Heart left ventricle (tissue), 16 donors: ENCODE results near the gene ZNF107. TPM values are rescaled to one million over a fixed set of nuclear protein-coding genes. Genes with fewer than 3 reads are reported as not detected.

Experiments used
- ATAC-seq, 4 donors: fragments of 200-7000 bp; cut with Tn5 transposase; one replicate each; pipeline ENCODE4 v1.9.1; 2020 to 2022; ENCODE audit warnings: moderate library complexity in 4 of 4, mild to moderate bottlenecking in 3 of 4, moderate number of reproducible peaks in 1 of 4
- DNase-seq, 5 donors: peaks; one replicate each; pipeline ENCODE4 v3.0.0-alpha.2; 2020
- H3K27ac ChIP-seq, 12 donors: fragments of 200-600 bp; sonication (generic) in 4 of 12; one replicate each; pipeline versions ENCODE4 v1.5.0 to v1.8.0; 2016 to 2022; ENCODE audit warnings: mild to moderate bottlenecking in 2 of 12
- H3K27me3 ChIP-seq, 9 donors: fragments of 200-600 bp; sonication (generic) in 2 of 9; one replicate each; pipeline versions ENCODE4 v1.5.1 to v1.8.0; 2016 to 2022; ENCODE audit warnings: mild to moderate bottlenecking in 3 of 9
- H3K36me3 ChIP-seq, 9 donors: fragments of 200-600 bp; sonication (generic) in 2 of 9; one replicate each; pipeline versions ENCODE4 v1.5.0 to v1.8.0; 2018 to 2022; ENCODE audit warnings: mild to moderate bottlenecking in 2 of 9
- H3K4me1 ChIP-seq, 12 donors: fragments of 200-600 bp; sonication (generic) in 4 of 12; one replicate each; pipeline versions ENCODE4 v1.5.0 to v1.8.0; 2016 to 2022; ENCODE audit warnings: mild to moderate bottlenecking in 3 of 12
- H3K4me3 ChIP-seq, 12 donors: fragments of 200-600 bp; sonication (generic) in 4 of 12; one replicate each; pipeline versions ENCODE4 v1.5.0 to v1.8.0; 2017 to 2022; ENCODE audit warnings: mild to moderate bottlenecking in 9 of 12, moderate library complexity in 4 of 12
- H3K9me3 ChIP-seq, 12 donors: fragments of 200-600 bp; sonication (generic) in 4 of 12; one replicate each; pipeline versions ENCODE4 v1.5.0 to v1.8.0; 2016 to 2022; ENCODE audit warnings: mild to moderate bottlenecking in 1 of 12
- CTCF ChIP-seq, 12 donors: fragments of 200-600 bp; sonication (generic) in 4 of 12; IDR thresholded peaks; one replicate each; pipeline versions ENCODE4 v1.5.0 to v1.8.0; 2018 to 2022; ENCODE audit warnings: antibody characterized with exemption in 12 of 12, mild to moderate bottlenecking in 5 of 12
- POLR2A ChIP-seq, 2 donors: fragments of 450-650 bp; IDR thresholded peaks; one replicate each; pipeline ENCODE4 v1.6.1; 2017; ENCODE audit warnings: antibody characterized with exemption in 2 of 2, mild to moderate bottlenecking in 2 of 2, moderate library complexity in 2 of 2
- WGBS, 4 donors: extraction: QIAGEN DNeasy Blood & Tissue Kit in 2 of 4; methylation state at CpG; one replicate each; pipeline versions ENCODE4 v1.1.5 to v1.1.7; 2013 to 2018; 5-methylcytosine and 5-hydroxymethylcytosine counted together
- intact Hi-C, 10 donors: fragments of 100-400 bp; cut with DNase I; formaldehyde crosslinking; loops; one replicate each; pipeline versions ENCODE4 v1.11.1 to v1.14.2; 2022
- polyA plus RNA-seq, 2 donors: library from polyadenylated mRNA; stranded (reverse); fragments of 200-250 nt; gene quantifications; one replicate each; pipeline ENCODE4 v1.2.3, GENCODE V29; 2013
- total RNA-seq, 9 donors: library from RNA; depleted of rRNA in 2 of 9; stranded (reverse); fragments of >200 nt in 2 of 9; fragmentation: NEBNext Ultra II Directional in 3 of 9; extraction: Animal tissue kit (Norgen Biotek cat#: 25700) in 3 of 9; gene quantifications; one replicate each; pipeline versions ENCODE4 v1.1.0 to v1.2.4, GENCODE V29; 2016 to 2023
- donor health status: ischemic (EF 13 %, LVEDD 7.1; RV severe dilation, severe dysfunction).
- donor health status: healthy with polysubstance abuse.
- donor health status: DM: no; HTN: yes; CAD: no.
- donor health status: DM: no; HTN: no; CAD: no.
- donor health status: ischemic (EF 25% LVEDD 6.9; RV normal size, moderate dysfunction).
- donor health status: ischemic (EF 25% LVEDD 5.7; RV mildly dilated, moderate dysfunction).
- donor health status: healthy.
- donor health status: DM: yes; HTN: yes; CAD: no.
- donor health status: ischemic (EF 35%, LVEDD 5.7; RV mildly dilated, moderate dysfunction).
- donor health status: nonischemic (EF 11% LVEDD 7.7; RV severe dilation, severe dysfunction).
- donor health status: DM: yes; HTN: yes; CAD: no.
- donor health status: PGD.
- donor health status: ischemic (EF 29% LVEDD 5.4; RV normal size, mild dysfunction).
- donor health status: nonischemic (EF 23%, LVEDD 6.1; RV moderate dilation, normal function).

ZNF107 gene
- total and polyA plus RNA-seq, 11 donors: 0.91 to 4.0 (median 1.7) TPM

GRCh38 chr7:64685741-64686140 lies 19.8 kb downstream of the ZNF107 start:
- TF ChIP-seq POLR2A (IDR thresholded peaks at IDR 0.05) (no peak), CTCF (IDR thresholded peaks at IDR 0.05) (no peak)
- ATAC-seq (no peak), DNase-seq (no peak)
- intact Hi-C loops: no loop called here
- 83 to 98% (median 93%) methylated on average over 3 of the region's 3 CpGs for WGBS, 4 donors
- H3K27ac ChIP-seq: no peak overlapping the region
- H3K4me1 ChIP-seq: no peaks in the 10 kb centered on the region
- no peak overlapping the region for H3K4me3 ChIP-seq
- H3K27me3 ChIP-seq: no peaks in the 10 kb centered on the region
- no peaks in the 10 kb centered on the region for H3K9me3 ChIP-seq
- peaks cover 0 to 52% (median 48%) of the 10 kb centered on the region in 9 donors for H3K36me3 ChIP-seq

- 93 to 96% (median 95%) methylated on average over 10 of the region's 10 CpGs for WGBS, 4 donors
- no peaks in the 10 kb centered on the region for H3K27me3 ChIP-seq
- no peak for DNase-seq
- H3K27ac ChIP-seq: no peak overlapping the region
- intact Hi-C loops: no loop called here
- no peak for ATAC-seq
- H3K9me3 ChIP-seq: no peaks in the 10 kb centered on the region
- TF ChIP-seq CTCF (IDR thresholded peaks at IDR 0.05) (no peak), POLR2A (IDR thresholded peaks at IDR 0.05) (no peak)
- peaks cover 0 to 57% (median 51%) of the 10 kb centered on the region in 9 donors for H3K36me3 ChIP-seq
- H3K4me1 ChIP-seq: no peaks in the 10 kb centered on the region
- no peak overlapping the region for H3K4me3 ChIP-seq
Measured at GRCh38 chr7:64686493-64687184, 20.7 kb downstream of the ZNF107 start.

GRCh38 chr7:64687249-64687648 lies 21.3 kb downstream of the ZNF107 start:
- Histone ChIP-seq H3K27ac (no peak overlapping the region), H3K36me3 (peaks cover 0 to 58% (median 52%) of the 10 kb centered on the region in 9 donors), H3K4me3 (no peak overlapping the region), H3K27me3 (no peaks in the 10 kb centered on the region), H3K9me3 (no peaks in the 10 kb centered on the region), H3K4me1 (no peaks in the 10 kb centered on the region)
- intact Hi-C loops: no loop called here
- no peak for TF ChIP-seq POLR2A (IDR thresholded peaks at IDR 0.05)
- TF ChIP-seq CTCF (IDR thresholded peaks at IDR 0.05): no peak
- WGBS, 4 donors: 90 to 100% (median 100%) methylated on average over 1 of the region's 1 CpG
- DNase-seq: no peak
- ATAC-seq: no peak

- Histone ChIP-seq H3K27ac (no peak overlapping the region), H3K27me3 (no peaks in the 10 kb centered on the region), H3K9me3 (peaks cover 0 to 6% (median 0%) of the 10 kb centered on the region in 12 donors), H3K4me1 (no peaks in the 10 kb centered on the region), H3K4me3 (no peak overlapping the region), H3K36me3 (peaks cover 0 to 55% (median 46%) of the 10 kb centered on the region in 9 donors)
- DNase-seq (no peak), ATAC-seq (no peak)
- TF ChIP-seq CTCF (IDR thresholded peaks at IDR 0.05): no peak
- TF ChIP-seq POLR2A (IDR thresholded peaks at IDR 0.05): no peak
- intact Hi-C loops: no loop called here
- WGBS, 4 donors: 95 to 99% (median 97%) methylated on average over 2 of the region's 2 CpGs
Measured at GRCh38 chr7:64688988-64689387, 23.1 kb downstream of the ZNF107 start.
